Liver (tissue), 9 donors: ENCODE results near the gene SMIM10L2A. TPM values are rescaled to one million over a fixed set of nuclear protein-coding genes. Genes with fewer than 3 reads are reported as not detected.

Experiments
- DNase-seq: peaks from one replicate; pipeline ENCODE4 v3.0.0-alpha.2; 2017; ENCODE audit warnings: low spot score
- H3K27ac ChIP-seq, 2 donors: one replicate each; pipeline ENCODE4 v1.7.0; 2013; ENCODE audit warnings: inconsistent platforms in 2 of 2, low read length in 2 of 2, control low read depth in 1 of 2, low read depth in 1 of 2, mild to moderate bottlenecking in 1 of 2
- H3K27me3 ChIP-seq, 4 donors: one replicate each; pipeline versions ENCODE4 v1.6.1 to v1.7.0; 2013; ENCODE audit warnings: low read length in 3 of 4, inconsistent platforms in 1 of 4, mild to moderate bottlenecking in 1 of 4, moderate library complexity in 1 of 4; ENCODE audit not compliant: control insufficient read depth in 4 of 4, insufficient read depth in 4 of 4
- H3K36me3 ChIP-seq, 4 donors: one replicate each; pipeline versions ENCODE4 v1.6.1 to v1.7.0; 2013; ENCODE audit warnings: low read length in 3 of 4, mild to moderate bottlenecking in 3 of 4, low read depth in 1 of 4, moderate library complexity in 1 of 4; ENCODE audit not compliant: control insufficient read depth in 4 of 4, insufficient read depth in 3 of 4
- H3K4me1 ChIP-seq, 4 donors: one replicate each; pipeline versions ENCODE4 v1.6.1 to v1.7.0; 2013; ENCODE audit warnings: low read length in 3 of 4, mild to moderate bottlenecking in 3 of 4, moderate library complexity in 1 of 4; ENCODE audit not compliant: control insufficient read depth in 4 of 4, insufficient read depth in 4 of 4
- H3K4me3 ChIP-seq, 3 donors: one replicate each; pipeline versions ENCODE4 v1.6.1 to v1.7.0; 2013; ENCODE audit warnings: low read length in 3 of 3, control low read depth in 1 of 3, low read depth in 1 of 3, mild to moderate bottlenecking in 1 of 3
- H3K9ac ChIP-seq, 2 donors: one replicate each; pipeline ENCODE4 v1.7.0; 2013; ENCODE audit warnings: low read length in 2 of 2, mild to moderate bottlenecking in 2 of 2, moderate library complexity in 2 of 2, control low read depth in 1 of 2, low read depth in 1 of 2
- H3K9me3 ChIP-seq, 4 donors: one replicate each; pipeline versions ENCODE4 v1.6.1 to v1.7.0; 2013; ENCODE audit warnings: low read length in 3 of 4; ENCODE audit not compliant: control insufficient read depth in 4 of 4
- FOXA1 ChIP-seq: IDR thresholded peaks from 2 replicates; pipeline ENCODE4 v1.6.1; 2016; ENCODE audit warnings: antibody characterized with exemption
- FOXA2 ChIP-seq: IDR thresholded peaks from 2 replicates; pipeline ENCODE4 v1.6.1; 2016; ENCODE audit warnings: antibody characterized with exemption
- HNF4A ChIP-seq, 2 donors: conservative IDR thresholded peaks; 2 replicates each; pipeline ENCODE4 v1.6.1; 2016; ENCODE audit warnings: antibody characterized with exemption in 2 of 2, mild to moderate bottlenecking in 2 of 2
- HNF4G ChIP-seq: IDR thresholded peaks from 2 replicates; pipeline ENCODE4 v1.6.1; 2016; ENCODE audit warnings: antibody characterized with exemption
- JUND ChIP-seq, 2 donors: IDR thresholded peaks; 2 replicates each; pipeline ENCODE4 v1.6.1; 2016; ENCODE audit warnings: antibody characterized with exemption in 2 of 2
- RAD21 ChIP-seq, 2 donors: IDR thresholded peaks; 2 replicates each; pipeline ENCODE4 v1.6.1; 2016; ENCODE audit warnings: antibody characterized with exemption in 2 of 2, mild to moderate bottlenecking in 2 of 2
- RXRA ChIP-seq, 2 donors: IDR thresholded peaks; 2 replicates each; pipeline ENCODE4 v1.6.1; 2017 to 2018; ENCODE audit warnings: antibody characterized with exemption in 2 of 2, mild to moderate bottlenecking in 1 of 2
- SP1 ChIP-seq: IDR thresholded peaks from 2 replicates; pipeline ENCODE4 v1.6.1; 2018; ENCODE audit warnings: antibody characterized with exemption, mild to moderate bottlenecking
- TAF1 ChIP-seq: conservative IDR thresholded peaks from 2 replicates; pipeline ENCODE4 v1.6.1; 2016; ENCODE audit warnings: antibody characterized with exemption, mild to moderate bottlenecking
- WGBS: extraction: QIAGEN DNeasy Blood & Tissue Kit; methylation state at CpG from one replicate; pipeline ENCODE4 v1.1.7; 2013; 5-methylcytosine and 5-hydroxymethylcytosine counted together
- polyA plus RNA-seq, 2 donors: library from polyadenylated mRNA; stranded (reverse) in 1 of 2; unstranded in 1 of 2; fragments of 200-250 nt in 1 of 2; fragments of >200 nt in 1 of 2; fragmentation: Nextera tagmentation in 1 of 2; extraction: Ambion mirVana in 1 of 2; gene quantifications; one replicate each; pipeline versions ENCODE4 v1.2.1 to v1.2.3, GENCODE V29; 2013 to 2015
- total RNA-seq, 2 donors: library from RNA; depleted of rRNA; stranded (reverse); fragments of >200 nt; gene quantifications; one replicate each; pipeline ENCODE4 v1.2.3, GENCODE V29; 2014
- TF ChIP-seq, protein P1 (sequence below): IDR thresholded peaks from 2 replicates; pipeline ENCODE4 v1.6.1; 2016; ENCODE audit warnings: antibody characterized with exemption
- TF ChIP-seq, protein P2 (sequence below): IDR thresholded peaks from 2 replicates; pipeline ENCODE4 v1.6.1; 2016; ENCODE audit warnings: antibody characterized with exemption
- donor health status: healthy.
- donor health status: healthy.
- donor health status: healthy.
- donor health status: healthy.
- donor health status: healthy.

The SMIM10L2A gene
- total and polyA plus RNA-seq, 4 donors: 0.07 to 0.98 (median 0.13) TPM

DNA sequence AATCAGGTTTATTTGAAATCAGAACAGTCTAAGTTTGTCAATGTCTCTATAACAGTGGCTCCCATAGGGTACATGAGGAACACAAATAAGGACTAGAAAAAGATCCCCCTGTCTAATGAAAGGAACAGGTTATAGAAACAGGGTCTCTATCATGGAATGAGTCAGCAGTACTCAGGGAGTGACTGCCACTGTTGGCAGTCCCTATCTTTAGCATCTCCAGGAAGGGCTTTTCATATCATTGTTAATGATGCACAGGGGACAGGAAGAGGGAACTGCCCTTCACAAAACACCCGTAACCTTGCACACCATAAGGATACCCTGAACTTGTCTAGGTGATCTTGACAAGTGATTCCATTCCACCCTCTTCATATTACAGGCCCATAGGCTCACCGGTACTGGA, 38.5 kb upstream of the SMIM10L2A start:
- H3K27ac ChIP-seq: no peak overlapping the region
- TF ChIP-seq FOXA1 (no peak), SP1 (no peak), HNF4G (no peak), RXRA (IDR thresholded peaks at IDR 0.05) (no peak), JUND (IDR thresholded peaks at IDR 0.05) (no peak)
- TF ChIP-seq, protein P1, sequence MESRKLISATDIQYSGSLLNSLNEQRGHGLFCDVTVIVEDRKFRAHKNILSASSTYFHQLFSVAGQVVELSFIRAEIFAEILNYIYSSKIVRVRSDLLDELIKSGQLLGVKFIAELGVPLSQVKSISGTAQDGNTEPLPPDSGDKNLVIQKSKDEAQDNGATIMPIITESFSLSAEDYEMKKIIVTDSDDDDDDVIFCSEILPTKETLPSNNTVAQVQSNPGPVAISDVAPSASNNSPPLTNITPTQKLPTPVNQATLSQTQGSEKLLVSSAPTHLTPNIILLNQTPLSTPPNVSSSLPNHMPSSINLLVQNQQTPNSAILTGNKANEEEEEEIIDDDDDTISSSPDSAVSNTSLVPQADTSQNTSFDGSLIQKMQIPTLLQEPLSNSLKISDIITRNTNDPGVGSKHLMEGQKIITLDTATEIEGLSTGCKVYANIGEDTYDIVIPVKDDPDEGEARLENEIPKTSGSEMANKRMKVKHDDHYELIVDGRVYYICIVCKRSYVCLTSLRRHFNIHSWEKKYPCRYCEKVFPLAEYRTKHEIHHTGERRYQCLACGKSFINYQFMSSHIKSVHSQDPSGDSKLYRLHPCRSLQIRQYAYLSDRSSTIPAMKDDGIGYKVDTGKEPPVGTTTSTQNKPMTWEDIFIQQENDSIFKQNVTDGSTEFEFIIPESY: no peak
- no peak overlapping the region for H3K9ac ChIP-seq
- no peaks in the 10 kb centered on the region for H3K27me3 ChIP-seq
- no peak overlapping the region for H3K4me3 ChIP-seq
- H3K4me1 ChIP-seq: no peaks in the 10 kb centered on the region
- WGBS: 81% methylated on average over 2 of the region's 2 CpGs
- H3K9me3 ChIP-seq: peaks cover 0 to 3% (median 0%) of the 10 kb centered on the region in 4 donors
- no peaks in the 10 kb centered on the region for H3K36me3 ChIP-seq
- no peak for DNase-seq

DNA sequence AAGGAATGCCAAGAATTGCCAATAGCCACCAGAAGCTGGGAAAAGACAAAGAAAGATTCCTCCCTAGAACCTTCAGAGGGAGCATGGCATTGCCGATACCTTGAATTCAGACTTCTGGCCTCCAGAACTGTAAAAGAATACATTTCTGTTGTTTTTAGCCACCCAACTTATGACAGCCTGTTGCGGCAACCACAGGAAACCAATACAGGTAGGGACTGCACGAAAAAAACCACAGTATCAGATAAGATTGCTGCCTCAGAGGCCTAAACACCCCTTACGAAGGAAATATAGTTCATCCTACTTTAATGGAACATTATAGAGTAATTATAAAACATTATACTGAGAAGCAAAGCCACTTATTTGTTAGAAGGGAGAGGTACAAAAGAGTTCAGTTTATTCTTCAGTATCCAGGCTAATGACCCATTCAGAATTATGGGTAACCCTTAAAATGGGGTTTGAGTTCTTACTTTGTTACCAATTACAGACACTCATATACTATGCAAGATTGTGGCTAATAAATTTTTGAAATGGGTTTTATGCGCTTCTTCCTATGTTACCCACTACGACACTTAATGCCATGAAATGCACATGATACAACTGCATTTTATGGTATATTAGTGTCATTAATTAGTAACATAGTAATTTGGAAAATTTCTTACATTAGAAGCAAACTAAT, 37.4 kb upstream of the SMIM10L2A start:
- TF ChIP-seq, protein P2, sequence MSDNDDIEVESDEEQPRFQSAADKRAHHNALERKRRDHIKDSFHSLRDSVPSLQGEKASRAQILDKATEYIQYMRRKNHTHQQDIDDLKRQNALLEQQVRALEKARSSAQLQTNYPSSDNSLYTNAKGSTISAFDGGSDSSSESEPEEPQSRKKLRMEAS: no peak
- no peak for TF ChIP-seq RXRA (IDR thresholded peaks at IDR 0.05)
- no peak for TF ChIP-seq RAD21 (IDR thresholded peaks at IDR 0.05)
- no peak for TF ChIP-seq SP1
- TF ChIP-seq HNF4G: no peak
- TF ChIP-seq TAF1: no peak
- Histone ChIP-seq H3K36me3 (no peaks in the 10 kb centered on the region), H3K4me3 (no peak overlapping the region), H3K4me1 (no peaks in the 10 kb centered on the region), H3K9me3 (peaks cover 0 to 3% (median 0%) of the 10 kb centered on the region in 4 donors), H3K9ac (no peak overlapping the region), H3K27me3 (no peaks in the 10 kb centered on the region), H3K27ac (no peak overlapping the region)
- DNase-seq: no peak
- WGBS: 75% methylated on average over 6 of the region's 6 CpGs

DNA sequence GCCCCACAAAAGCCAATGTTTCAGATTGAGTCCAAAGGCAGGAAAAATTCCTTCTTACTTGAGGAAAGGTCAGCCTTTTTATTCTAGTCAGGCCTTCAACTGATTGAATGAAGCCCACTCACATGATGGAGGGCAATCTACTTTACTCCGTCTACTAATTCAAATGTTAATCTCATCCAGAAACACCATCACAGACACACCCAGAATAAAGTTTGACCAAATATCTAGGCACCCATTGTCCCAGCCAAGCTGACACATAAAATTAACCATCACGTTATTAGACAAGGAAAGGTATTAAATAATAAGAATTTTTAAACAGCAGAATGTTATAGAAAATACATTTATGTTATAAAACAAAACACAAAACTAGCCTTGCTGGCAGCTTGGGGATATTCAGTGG, 32.9 kb upstream of the SMIM10L2A start:
- Histone ChIP-seq H3K4me3 (no peak overlapping the region), H3K27ac (no peak overlapping the region), H3K27me3 (no peaks in the 10 kb centered on the region), H3K9me3 (no peaks in the 10 kb centered on the region), H3K9ac (no peak overlapping the region), H3K4me1 (no peaks in the 10 kb centered on the region), H3K36me3 (no peaks in the 10 kb centered on the region)
- no peak for DNase-seq
- TF ChIP-seq TAF1: no peak
- TF ChIP-seq FOXA2: no peak
- TF ChIP-seq, protein P2: no peak
- no peak for TF ChIP-seq HNF4A (conservative IDR thresholded peaks at IDR 0.05)
- no peak for TF ChIP-seq SP1
- no peak for TF ChIP-seq RXRA (IDR thresholded peaks at IDR 0.05)
- TF ChIP-seq, protein P1: no peak
- 94% methylated on average over 2 of the region's 2 CpGs for WGBS
